ENCODE measurements around the gene STAT3. TPM values are rescaled to one million over a fixed set of nuclear protein-coding genes. Genes with fewer than 3 reads are reported as not detected.
"Not testable (repeated sequence)": the region's sequence is repeated elsewhere in the genome, so short reads cannot be mapped to it uniquely, and the experiment has no call there.

The STAT3 gene
- total RNA-seq, 2 donors from 2014 or later, result 79.4 to 99.5 TPM

GRCh38 chr17:42361781-42362186 lies 26.5 kb downstream of the STAT3 start:
- Histone ChIP-seq H3K27ac (peak overlapping the region in 1 of 4 donors; percentile 39), H3K9me3 (no peaks in the 10 kb centered on the region), H3K36me3 (replicated peaks in 1 of 2; ENCODE audit: insufficient read depth in 1 of 2, low read depth in 2 of 2) (no peaks in the 10 kb centered on the region), H3K4me1 (peaks cover 38% of the 10 kb centered on the region), H3K27me3 (no peaks in the 10 kb centered on the region), H3K4me3 (no peak overlapping the region)
- intact Hi-C loops (cut with DNase I), result no loop called here
- ATAC-seq (peak; percentile 41), DNase-seq (no peak)
- no peak for TF ChIP-seq POLR2A (IDR thresholded peaks at IDR 0.05)
- no peak for TF ChIP-seq CTCF (IDR thresholded peaks at IDR 0.05)
- 46 to 76% methylated on average over 2 of the region's 2 CpGs for WGBS, 2 donors

- 100% methylated on average over 2 of the region's 2 CpGs for WGBS, 2 donors
- DNase-seq, result peak; percentile 34 to 59 (median 52)
- H3K27me3 ChIP-seq; H3K27ac ChIP-seq; H3K4me3 ChIP-seq; intact Hi-C loops (cut with DNase I); ATAC-seq; H3K36me3 ChIP-seq (replicated peaks in 1 of 2; ENCODE audit: insufficient read depth in 1 of 2, low read depth in 2 of 2); H3K9me3 ChIP-seq: not testable (repeated sequence)
- peaks cover 31% of the 10 kb centered on the region for H3K4me1 ChIP-seq
These were observed 27.9 kb downstream of the STAT3 start for GRCh38 chr17:42360388-42360787.

- no peak overlapping the region for H3K4me3 ChIP-seq
- no peaks in the 10 kb centered on the region for H3K36me3 ChIP-seq (replicated peaks in 1 of 2; ENCODE audit: insufficient read depth in 1 of 2, low read depth in 2 of 2)
- WGBS, 2 donors, result 84 to 94% methylated on average over 7 of the region's 7 CpGs
- H3K27me3 ChIP-seq, result no peaks in the 10 kb centered on the region
- TF ChIP-seq POLR2A (IDR thresholded peaks at IDR 0.05), result no peak
- no peak for TF ChIP-seq CTCF (IDR thresholded peaks at IDR 0.05)
- no peak for DNase-seq
- ATAC-seq, result no peak
- peaks cover 31% of the 10 kb centered on the region for H3K4me1 ChIP-seq
- intact Hi-C loops (cut with DNase I), result no loop called here
- no peak overlapping the region for H3K27ac ChIP-seq
- H3K9me3 ChIP-seq, result no peaks in the 10 kb centered on the region
These were observed 29.1 kb downstream of the STAT3 start for GRCh38 chr17:42359133-42359532.

GRCh38 chr17:42358434-42358833 lies 29.8 kb downstream of the STAT3 start:
- ATAC-seq, result no peak
- no peak for TF ChIP-seq CTCF (IDR thresholded peaks at IDR 0.05)
- no peak for TF ChIP-seq POLR2A (IDR thresholded peaks at IDR 0.05)

GRCh38 chr17:42354956-42355843 lies 33.0 kb downstream of the STAT3 start:
- no peaks in the 10 kb centered on the region for H3K9me3 ChIP-seq
- 62 to 67% methylated on average over 3 of the region's 3 CpGs for WGBS, 2 donors
- no peak overlapping the region for H3K27ac ChIP-seq
- intact Hi-C loops (cut with DNase I), result no loop called here
- H3K4me1 ChIP-seq, result peaks cover 14% of the 10 kb centered on the region
- no peaks in the 10 kb centered on the region for H3K27me3 ChIP-seq
- no peak for DNase-seq
- ATAC-seq, result no peak
- no peaks in the 10 kb centered on the region for H3K36me3 ChIP-seq (replicated peaks in 1 of 2; ENCODE audit: insufficient read depth in 1 of 2, low read depth in 2 of 2)
- no peak overlapping the region for H3K4me3 ChIP-seq
- no peak for TF ChIP-seq CTCF (IDR thresholded peaks at IDR 0.05)
- TF ChIP-seq POLR2A (IDR thresholded peaks at IDR 0.05), result no peak

More at GRCh38 chr17:42358434-42358833, 29.8 kb downstream of the STAT3 start:
- intact Hi-C loops (cut with DNase I), result no loop called here
- peaks cover 31% of the 10 kb centered on the region for H3K4me1 ChIP-seq
- H3K9me3 ChIP-seq, result no peaks in the 10 kb centered on the region
- no peak overlapping the region for H3K4me3 ChIP-seq
- no peaks in the 10 kb centered on the region for H3K27me3 ChIP-seq
- no peaks in the 10 kb centered on the region for H3K36me3 ChIP-seq (replicated peaks in 1 of 2; ENCODE audit: insufficient read depth in 1 of 2, low read depth in 2 of 2)
- H3K27ac ChIP-seq, result no peak overlapping the region
- 58 to 60% methylated on average over 1 of the region's 1 CpG for WGBS, 2 donors
- DNase-seq, result no peak
